Measurements from ENCODE around the gene RBM14.
"Not testable (repeated sequence)": the region's sequence is repeated elsewhere in the genome, so short reads cannot be mapped to it uniquely, and the experiment has no call there.

RBM14 gene

DNA sequence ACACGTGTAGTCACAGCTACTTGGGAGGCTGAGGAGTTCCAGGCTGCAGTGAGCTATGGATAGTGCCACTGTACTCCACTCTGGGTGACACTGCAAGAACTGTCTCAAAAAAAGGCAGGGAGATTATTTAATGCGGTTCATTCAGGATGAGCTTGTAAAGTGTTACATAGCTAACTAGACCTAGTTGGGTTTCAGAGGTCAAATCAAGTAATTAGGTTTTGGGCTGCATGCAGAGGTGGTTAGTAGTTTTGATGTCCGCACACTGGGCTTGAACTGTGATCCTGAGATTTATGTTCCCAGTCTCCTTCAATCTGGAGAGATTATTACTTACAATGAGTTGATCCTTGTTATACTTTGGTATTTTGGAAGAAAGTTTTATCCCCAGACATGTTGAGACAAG lies 20.0 kb downstream of the RBM14 start:
- DNase-seq (ENCODE audit: low read depth in 3 of 3), result no peak

GRCh38 chr11:66637557-66638176 lies 21.2 kb downstream of the RBM14 start:
- no peak for DNase-seq (ENCODE audit: low read depth in 3 of 3)

DNA sequence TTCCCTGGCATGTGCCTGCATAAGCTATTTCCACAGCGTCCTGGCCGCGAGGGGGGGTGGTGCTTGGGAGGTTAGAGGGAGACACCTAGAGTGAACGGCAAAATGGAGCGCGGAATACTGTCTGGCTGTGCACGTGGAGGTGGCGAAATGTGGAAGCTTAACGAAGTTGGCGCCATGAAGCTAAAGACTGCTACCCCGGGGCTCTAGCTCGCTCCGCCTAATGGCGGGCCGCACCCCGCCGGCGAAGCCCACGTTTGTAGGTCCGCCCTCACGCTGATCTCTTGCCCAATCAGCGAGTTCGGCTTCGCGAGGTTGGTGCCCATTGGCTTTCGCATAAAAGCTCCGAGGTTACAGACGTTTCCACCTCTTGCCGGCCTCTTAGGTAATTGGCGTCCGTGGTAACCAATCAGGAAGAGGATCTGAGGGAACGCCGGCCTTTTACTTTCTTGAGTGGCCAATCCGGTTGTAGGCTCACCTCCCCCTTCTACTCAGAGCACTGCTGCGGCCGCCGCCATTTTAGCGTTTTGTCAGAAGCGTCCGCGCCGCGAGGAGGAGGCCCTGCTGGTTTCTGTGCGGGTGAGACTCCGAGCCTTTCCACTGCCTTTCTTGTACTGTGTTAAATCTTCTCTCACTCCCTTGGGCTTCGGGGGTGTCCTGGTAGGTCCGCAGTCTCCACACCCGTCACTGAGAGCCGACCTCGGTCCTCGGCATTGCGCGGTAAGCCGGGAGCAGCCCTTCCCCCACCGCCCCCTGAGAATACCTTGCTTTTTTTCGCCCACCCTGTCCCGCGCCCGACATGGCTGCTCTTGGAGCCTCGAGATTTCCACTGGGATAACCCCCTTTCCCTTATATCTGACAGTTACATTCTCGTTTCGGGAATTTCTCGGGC lies 22.0 kb downstream of the RBM14 start, which contains the start of gene RBM4:
TSS of gene RBM4 (plus strand) at position 527 of the 889 bp plus-strand sequence. CDS start 1,009 bp downstream, outside the sequence.
- DNase-seq (ENCODE audit: low read depth in 3 of 3), result peak; percentile 88 to 96 (median 93)

DNA sequence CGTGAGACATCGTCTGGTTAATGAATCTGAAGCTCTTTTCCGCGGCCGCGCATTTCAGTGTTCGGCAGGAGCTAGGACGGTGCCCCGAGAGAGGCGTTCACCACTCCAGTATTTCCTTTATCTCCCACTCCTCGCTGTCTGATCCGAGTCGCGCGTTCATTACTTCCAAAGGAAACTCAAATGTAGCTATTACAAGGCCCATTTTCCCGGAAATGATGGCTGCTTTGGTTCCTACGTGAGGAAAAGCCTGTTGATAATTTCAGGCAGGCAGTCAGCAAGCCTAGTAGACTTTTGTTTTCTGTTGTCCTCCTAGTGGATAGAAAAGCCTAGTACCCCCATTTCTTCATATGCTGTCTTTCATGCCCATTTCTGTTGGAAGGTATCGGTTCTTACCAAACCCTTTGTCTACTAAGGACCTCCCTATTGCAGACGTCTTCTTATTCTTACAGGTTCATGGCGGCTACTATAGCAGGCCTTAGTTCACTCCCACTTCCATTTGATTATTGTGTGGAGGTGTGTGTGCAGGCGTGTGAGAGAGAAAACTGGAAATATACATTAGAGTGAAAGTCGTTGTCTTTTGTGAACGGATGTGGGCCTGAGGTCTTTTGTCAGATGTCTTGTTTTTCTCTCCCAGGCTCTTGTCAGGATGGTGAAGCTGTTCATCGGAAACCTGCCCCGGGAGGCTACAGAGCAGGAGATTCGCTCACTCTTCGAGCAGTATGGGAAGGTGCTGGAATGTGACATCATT lies 22.8 kb downstream of the RBM14 start:
- DNase-seq (ENCODE audit: low read depth in 3 of 3), result no peak

GRCh38 chr11:66639814-66640340 lies 23.4 kb downstream of the RBM14 start:
- not testable (repeated sequence) for DNase-seq (ENCODE audit: low read depth in 3 of 3)

GRCh38 chr11:66641834-66642233 lies 25.4 kb downstream of the RBM14 start:
- DNase-seq (ENCODE audit: low read depth in 3 of 3), result no peak

DNA sequence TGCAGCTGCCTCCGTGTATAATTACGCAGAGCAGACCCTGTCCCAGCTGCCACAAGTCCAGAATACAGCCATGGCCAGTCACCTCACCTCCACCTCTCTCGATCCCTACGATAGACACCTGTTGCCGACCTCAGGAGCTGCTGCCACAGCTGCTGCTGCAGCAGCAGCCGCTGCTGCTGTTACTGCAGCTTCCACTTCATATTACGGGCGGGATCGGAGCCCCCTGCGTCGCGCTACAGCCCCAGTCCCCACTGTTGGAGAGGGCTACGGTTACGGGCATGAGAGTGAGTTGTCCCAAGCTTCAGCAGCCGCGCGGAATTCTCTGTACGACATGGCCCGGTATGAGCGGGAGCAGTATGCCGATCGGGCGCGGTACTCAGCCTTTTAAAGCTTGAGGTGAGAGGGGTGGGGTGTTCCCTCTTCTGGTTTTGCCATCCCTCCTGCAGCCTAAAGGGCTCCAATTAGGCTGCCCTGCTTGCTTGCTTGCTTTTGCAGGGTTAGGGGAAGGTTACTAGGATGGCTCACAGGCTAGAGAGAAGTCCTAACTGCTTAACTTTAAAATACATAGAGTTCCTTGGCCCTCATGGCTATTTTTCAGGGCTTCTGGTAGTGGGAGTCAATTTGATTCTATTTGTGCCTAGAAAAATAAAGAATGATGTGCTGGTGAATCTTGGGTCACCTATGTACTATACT lies 27.5 kb downstream of the RBM14 start:
- no peak for DNase-seq (ENCODE audit: low read depth in 3 of 3)

- DNase-seq (ENCODE audit: low read depth in 3 of 3), result no peak
These were observed 30.4 kb downstream of the RBM14 start for GRCh38 chr11:66646828-66647227.

DNA sequence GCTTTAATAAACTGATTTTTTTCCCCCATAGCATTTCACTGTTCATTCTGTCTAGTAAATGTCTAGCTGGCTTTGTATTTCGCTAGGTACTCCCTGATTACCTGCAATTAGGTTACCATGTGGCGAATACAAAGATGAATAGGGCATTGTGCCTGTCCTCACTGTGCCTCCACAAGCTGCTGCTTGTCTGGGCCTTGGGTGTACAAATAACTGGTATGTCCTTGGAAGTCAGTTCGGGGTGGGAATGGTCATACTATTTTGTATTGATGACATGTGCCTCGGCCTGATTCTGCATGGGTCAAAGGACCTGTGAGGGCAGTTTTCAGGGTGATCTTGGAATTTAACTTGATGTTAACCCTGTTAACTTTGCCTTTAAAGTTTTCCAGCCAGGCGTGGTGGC lies 33.5 kb downstream of the RBM14 start:
- DNase-seq (ENCODE audit: low read depth in 3 of 3), result no peak

- DNase-seq (ENCODE audit: low read depth in 3 of 3), result no peak
These were observed 34.6 kb downstream of the RBM14 start for GRCh38 chr11:66651016-66651415.

GRCh38 chr11:66652651-66653050 lies 36.2 kb downstream of the RBM14 start:
- no peak for DNase-seq (ENCODE audit: low read depth in 3 of 3)

GRCh38 chr11:66653123-66653522 lies 36.7 kb downstream of the RBM14 start:
- DNase-seq (ENCODE audit: low read depth in 3 of 3), result no peak

GRCh38 chr11:66659763-66660162 lies 43.3 kb downstream of the RBM14 start:
- no peak for DNase-seq (ENCODE audit: low read depth in 3 of 3)

- no peak for DNase-seq (ENCODE audit: low read depth in 3 of 3)
These were observed 47.4 kb downstream of the RBM14 start for GRCh38 chr11:66663741-66664296.

DNA sequence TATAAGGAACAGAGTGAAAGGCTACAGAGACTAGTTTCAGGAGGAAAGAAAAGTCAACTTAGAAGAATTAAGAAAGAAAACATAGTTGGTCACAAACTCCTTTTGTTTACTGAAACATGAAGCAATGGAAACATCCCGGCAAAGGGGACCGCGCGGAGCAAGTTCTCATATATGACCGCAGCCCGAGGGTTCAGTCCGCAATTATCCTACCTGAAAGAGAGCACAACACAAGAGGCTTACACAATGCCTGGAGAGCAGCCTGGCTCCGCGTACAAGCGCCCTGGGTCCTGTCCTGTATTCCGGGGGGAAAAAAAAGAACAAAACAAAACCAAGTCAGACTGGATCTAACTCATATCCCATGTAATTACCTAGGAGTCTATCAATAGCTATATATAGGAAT lies 48.9 kb downstream of the RBM14 start:
- DNase-seq (ENCODE audit: low read depth in 3 of 3), result no peak

DNA sequence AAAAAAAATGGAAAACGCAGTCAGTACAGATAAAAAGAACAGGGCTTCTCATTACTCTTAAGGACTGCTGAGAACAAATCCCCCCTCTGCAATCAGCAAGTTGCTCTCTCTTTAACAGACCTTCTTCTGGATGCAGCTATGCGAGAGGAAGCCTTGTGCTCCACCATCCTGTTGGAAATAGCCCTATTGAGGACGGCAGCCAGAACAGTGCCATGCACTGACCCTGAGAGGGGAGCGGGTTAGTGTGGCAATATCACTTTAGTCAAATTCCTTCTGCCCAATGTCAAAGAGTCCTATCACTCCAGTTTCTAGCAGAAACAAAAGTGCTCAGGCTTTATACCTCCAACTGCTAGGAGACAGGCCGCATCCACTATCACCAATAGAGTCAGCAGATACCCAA lies 54.4 kb downstream of the RBM14 start:
- no peak for DNase-seq (ENCODE audit: low read depth in 3 of 3)

GRCh38 chr11:66674964-66675602 lies 58.7 kb downstream of the RBM14 start:
- no peak for DNase-seq (ENCODE audit: low read depth in 3 of 3)

DNA sequence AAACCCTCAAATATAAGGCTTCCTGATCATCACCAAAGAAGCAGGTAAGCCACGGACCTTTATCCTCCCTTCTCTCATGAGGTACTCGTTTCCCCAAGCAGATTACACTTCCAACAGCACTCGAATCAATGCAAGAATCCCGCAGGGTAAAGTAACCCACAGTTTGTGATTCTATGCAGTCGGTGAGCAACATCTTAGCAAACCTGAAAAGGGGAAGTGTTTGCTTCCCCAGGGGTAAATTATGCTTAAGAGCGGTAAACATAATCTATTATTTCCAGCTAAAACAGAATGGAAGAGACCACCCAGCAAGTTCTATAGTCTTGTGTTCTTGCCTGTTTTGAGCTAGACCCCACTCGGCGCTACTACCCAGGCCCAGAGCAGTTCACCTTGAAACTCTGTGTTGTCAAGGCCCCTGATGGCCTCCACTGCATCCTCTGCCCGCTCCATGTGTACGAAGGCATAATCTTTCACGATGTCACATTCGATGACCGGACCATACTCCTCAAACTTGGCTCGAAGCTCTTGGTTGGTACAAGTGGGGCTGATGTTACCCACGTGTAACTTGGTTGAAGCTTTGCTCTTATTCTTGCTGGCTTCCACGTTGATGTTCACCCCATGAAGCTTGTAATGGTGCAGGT lies 60.0 kb downstream of the RBM14 start:
- DNase-seq (ENCODE audit: low read depth in 3 of 3), result no peak
